ENCODE measurements around the gene LMAN2.

Gene LMAN2

GRCh38 chr5:177291735-177292134 is 59.7 kb downstream of the LMAN2 start:
- H3K9ac ChIP-seq (ENCODE audit: low read depth, low read length, poor library complexity) = no peak overlapping the region
- no peak overlapping the region for H3K18ac ChIP-seq (ENCODE audit: low read length)
- no peak overlapping the region for H2AFZ ChIP-seq (ENCODE audit: low read length)
- H4K8ac ChIP-seq (ENCODE audit: low read depth, low read length) = no peak overlapping the region
- H3K9me3 ChIP-seq (replicated peaks in 1 of 2; ENCODE audit: control insufficient read depth in 2 of 2, insufficient read depth in 1 of 2, low read depth in 1 of 2, low read length in 2 of 2) = no peaks in the 10 kb centered on the region
- H4K91ac ChIP-seq (ENCODE audit: low read depth, low read length, poor library complexity) = no peak overlapping the region
- H2BK5ac ChIP-seq (ENCODE audit: low read length) = no peak overlapping the region
- H2AK5ac ChIP-seq (ENCODE audit: low read depth, low read length) = no peak overlapping the region
- no peak overlapping the region for H2BK15ac ChIP-seq (ENCODE audit: low read length)
- DNase-seq (ENCODE audit: low spot score) = no peak
- H3K27me3 ChIP-seq (ENCODE audit: control insufficient read depth in 3 of 3, insufficient read depth in 3 of 3, low read depth in 1 of 3, low read length in 3 of 3) = peaks cover 0 to 23% (median 0%) of the 10 kb centered on the region in 3 experiments
- no peak overlapping the region for H2BK12ac ChIP-seq (ENCODE audit: low read length)
- H3K27ac ChIP-seq (replicated peaks; ENCODE audit: low read length) = no peak overlapping the region
- H3K4me3 ChIP-seq (ENCODE audit: low read length in 2 of 2) = no peak overlapping the region
- H3K4me2 ChIP-seq (ENCODE audit: insufficient read depth, low read length, poor library complexity, severe bottlenecking) = no peak overlapping the region
- no peak overlapping the region for H2BK120ac ChIP-seq (ENCODE audit: low read depth, low read length)
- no peak overlapping the region for H3K23ac ChIP-seq (ENCODE audit: low read depth, low read length, poor library complexity)
- H3K4me1 ChIP-seq (ENCODE audit: control insufficient read depth in 2 of 2, insufficient read depth in 1 of 2, low read depth in 1 of 2, low read length in 2 of 2) = no peaks in the 10 kb centered on the region
- H3K4ac ChIP-seq (ENCODE audit: low read length) = no peak overlapping the region
- no peaks in the 10 kb centered on the region for H3K79me1 ChIP-seq (ENCODE audit: low read depth, low read length)
- WGBS, 2 donors (ENCODE audit: extremely low coverage in 2 of 2, insufficient read length in 2 of 2, insufficient replicate concordance in 1 of 2) = no CpG with 5 or more reads among the region's 7 CpGs
- peaks cover 0 to 57% of the 10 kb centered on the region in 2 donors for H3K36me3 ChIP-seq (replicated peaks in 1 of 2; ENCODE audit: control insufficient read depth in 2 of 2, insufficient read depth in 2 of 2, low read length in 2 of 2)
- no peak overlapping the region for H3K14ac ChIP-seq (ENCODE audit: low read length)

GRCh38 chr5:177290816-177291596 is 60.5 kb downstream of the LMAN2 start:
- H3K36me3 ChIP-seq (replicated peaks in 1 of 2; ENCODE audit: control insufficient read depth in 2 of 2, insufficient read depth in 2 of 2, low read length in 2 of 2) = peaks cover 0 to 55% of the 10 kb centered on the region in 2 donors
- WGBS, 2 donors (ENCODE audit: extremely low coverage in 2 of 2, insufficient read length in 2 of 2, insufficient replicate concordance in 1 of 2) = no CpG with 5 or more reads among the region's 12 CpGs
- no peak overlapping the region for H2BK120ac ChIP-seq (ENCODE audit: low read depth, low read length)
- H3K18ac ChIP-seq (ENCODE audit: low read length) = no peak overlapping the region
- H3K9ac ChIP-seq (ENCODE audit: low read depth, low read length, poor library complexity) = no peak overlapping the region
- H3K14ac ChIP-seq (ENCODE audit: low read length) = no peak overlapping the region
- peaks cover 0 to 23% (median 0%) of the 10 kb centered on the region in 3 experiments for H3K27me3 ChIP-seq (ENCODE audit: control insufficient read depth in 3 of 3, insufficient read depth in 3 of 3, low read depth in 1 of 3, low read length in 3 of 3)
- H3K4me1 ChIP-seq (ENCODE audit: control insufficient read depth in 2 of 2, insufficient read depth in 1 of 2, low read depth in 1 of 2, low read length in 2 of 2) = no peaks in the 10 kb centered on the region
- H3K27ac ChIP-seq (replicated peaks; ENCODE audit: low read length) = no peak overlapping the region
- H3K23ac ChIP-seq (ENCODE audit: low read depth, low read length, poor library complexity) = no peak overlapping the region
- no peaks in the 10 kb centered on the region for H3K79me1 ChIP-seq (ENCODE audit: low read depth, low read length)
- no peak overlapping the region for H3K4me2 ChIP-seq (ENCODE audit: insufficient read depth, low read length, poor library complexity, severe bottlenecking)
- no peak overlapping the region for H2AK5ac ChIP-seq (ENCODE audit: low read depth, low read length)
- no peak overlapping the region for H2AFZ ChIP-seq (ENCODE audit: low read length)
- no peak for DNase-seq (ENCODE audit: low spot score)
- no peak overlapping the region for H4K91ac ChIP-seq (ENCODE audit: low read depth, low read length, poor library complexity)
- no peaks in the 10 kb centered on the region for H3K9me3 ChIP-seq (replicated peaks in 1 of 2; ENCODE audit: control insufficient read depth in 2 of 2, insufficient read depth in 1 of 2, low read depth in 1 of 2, low read length in 2 of 2)
- H2BK5ac ChIP-seq (ENCODE audit: low read length) = no peak overlapping the region
- H4K8ac ChIP-seq (ENCODE audit: low read depth, low read length) = no peak overlapping the region
- H2BK12ac ChIP-seq (ENCODE audit: low read length) = no peak overlapping the region
- H3K4ac ChIP-seq (ENCODE audit: low read length) = no peak overlapping the region
- H3K4me3 ChIP-seq (ENCODE audit: low read length in 2 of 2) = no peak overlapping the region
- no peak overlapping the region for H2BK15ac ChIP-seq (ENCODE audit: low read length)

- peaks cover 0 to 41% of the 10 kb centered on the region in 2 donors for H3K36me3 ChIP-seq (replicated peaks in 1 of 2; ENCODE audit: control insufficient read depth in 2 of 2, insufficient read depth in 2 of 2, low read length in 2 of 2)
Observed at GRCh38 chr5:177288191-177288590, 63.3 kb downstream of the LMAN2 start.

More at GRCh38 chr5:177288191-177288590, 63.3 kb downstream of the LMAN2 start:
- Histone ChIP-seq H3K4me1 (ENCODE audit: control insufficient read depth in 2 of 2, insufficient read depth in 1 of 2, low read depth in 1 of 2, low read length in 2 of 2) (no peaks in the 10 kb centered on the region), H2AFZ (ENCODE audit: low read length) (no peak overlapping the region), H2AK5ac (ENCODE audit: low read depth, low read length) (no peak overlapping the region), H2BK15ac (ENCODE audit: low read length) (no peak overlapping the region), H3K9ac (ENCODE audit: low read depth, low read length, poor library complexity) (no peak overlapping the region), H3K4ac (ENCODE audit: low read length) (no peak overlapping the region), H3K4me2 (ENCODE audit: insufficient read depth, low read length, poor library complexity, severe bottlenecking) (no peak overlapping the region), H3K4me3 (ENCODE audit: low read length in 2 of 2) (no peak overlapping the region), H2BK120ac (ENCODE audit: low read depth, low read length) (no peak overlapping the region), H3K9me3 (replicated peaks in 1 of 2; ENCODE audit: control insufficient read depth in 2 of 2, insufficient read depth in 1 of 2, low read depth in 1 of 2, low read length in 2 of 2) (no peaks in the 10 kb centered on the region), H3K23ac (ENCODE audit: low read depth, low read length, poor library complexity) (no peak overlapping the region), H2BK5ac (ENCODE audit: low read length) (no peak overlapping the region), H3K27ac (replicated peaks; ENCODE audit: low read length) (no peak overlapping the region), H2BK12ac (ENCODE audit: low read length) (no peak overlapping the region), H4K91ac (ENCODE audit: low read depth, low read length, poor library complexity) (no peak overlapping the region), H3K14ac (ENCODE audit: low read length) (no peak overlapping the region), H3K79me1 (ENCODE audit: low read depth, low read length) (no peaks in the 10 kb centered on the region), H3K27me3 (ENCODE audit: control insufficient read depth in 3 of 3, insufficient read depth in 3 of 3, low read depth in 1 of 3, low read length in 3 of 3) (peaks cover 0 to 19% (median 0%) of the 10 kb centered on the region in 3 experiments), H4K8ac (ENCODE audit: low read depth, low read length) (no peak overlapping the region), H3K18ac (ENCODE audit: low read length) (no peak overlapping the region)
- no peak for DNase-seq (ENCODE audit: low spot score)
- no CpG with 5 or more reads among the region's 2 CpGs for WGBS, 2 donors (ENCODE audit: extremely low coverage in 2 of 2, insufficient read length in 2 of 2, insufficient replicate concordance in 1 of 2)

All from neuronal stem cell (in vitro differentiated cells).